ENCODE results near the gene COL23A1.

Gene COL23A1

DNA sequence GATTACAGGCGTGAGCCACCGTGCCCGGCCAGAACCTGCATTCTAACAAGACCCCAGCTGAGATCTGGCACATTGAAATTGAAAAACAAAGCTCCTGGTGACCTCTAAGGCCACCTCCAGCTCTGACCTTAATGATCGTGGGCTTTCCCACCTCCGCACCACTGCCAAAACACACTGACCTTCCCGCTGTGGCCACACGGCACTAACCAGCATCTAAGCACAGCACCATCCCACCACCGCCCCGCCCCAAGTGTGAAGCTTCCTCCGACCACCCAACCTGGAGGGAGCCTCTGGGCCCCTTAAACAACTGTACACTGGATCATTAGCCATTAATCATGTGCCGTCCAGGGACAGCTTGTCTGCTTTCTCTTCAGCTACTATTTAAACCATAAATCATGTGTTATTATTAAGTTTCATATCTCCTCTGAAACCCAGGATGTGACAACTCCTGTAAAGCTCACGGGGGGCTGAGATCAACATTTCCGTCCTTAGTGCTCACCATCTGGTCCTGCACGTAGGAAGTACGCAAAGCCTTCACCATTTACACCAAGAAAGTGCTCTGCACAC, 80.6 kb downstream of the COL23A1 start:
- DNase-seq (ENCODE audit: low read depth): no peak
- TF ChIP-seq, protein P1, sequence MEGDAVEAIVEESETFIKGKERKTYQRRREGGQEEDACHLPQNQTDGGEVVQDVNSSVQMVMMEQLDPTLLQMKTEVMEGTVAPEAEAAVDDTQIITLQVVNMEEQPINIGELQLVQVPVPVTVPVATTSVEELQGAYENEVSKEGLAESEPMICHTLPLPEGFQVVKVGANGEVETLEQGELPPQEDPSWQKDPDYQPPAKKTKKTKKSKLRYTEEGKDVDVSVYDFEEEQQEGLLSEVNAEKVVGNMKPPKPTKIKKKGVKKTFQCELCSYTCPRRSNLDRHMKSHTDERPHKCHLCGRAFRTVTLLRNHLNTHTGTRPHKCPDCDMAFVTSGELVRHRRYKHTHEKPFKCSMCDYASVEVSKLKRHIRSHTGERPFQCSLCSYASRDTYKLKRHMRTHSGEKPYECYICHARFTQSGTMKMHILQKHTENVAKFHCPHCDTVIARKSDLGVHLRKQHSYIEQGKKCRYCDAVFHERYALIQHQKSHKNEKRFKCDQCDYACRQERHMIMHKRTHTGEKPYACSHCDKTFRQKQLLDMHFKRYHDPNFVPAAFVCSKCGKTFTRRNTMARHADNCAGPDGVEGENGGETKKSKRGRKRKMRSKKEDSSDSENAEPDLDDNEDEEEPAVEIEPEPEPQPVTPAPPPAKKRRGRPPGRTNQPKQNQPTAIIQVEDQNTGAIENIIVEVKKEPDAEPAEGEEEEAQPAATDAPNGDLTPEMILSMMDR (IDR thresholded peaks at IDR 0.05; ENCODE audit: insufficient read depth, low read depth, low read length, missing control alignments): no peak
- no peak overlapping the region for H3K4me3 ChIP-seq (ENCODE audit: low read length)

DNA sequence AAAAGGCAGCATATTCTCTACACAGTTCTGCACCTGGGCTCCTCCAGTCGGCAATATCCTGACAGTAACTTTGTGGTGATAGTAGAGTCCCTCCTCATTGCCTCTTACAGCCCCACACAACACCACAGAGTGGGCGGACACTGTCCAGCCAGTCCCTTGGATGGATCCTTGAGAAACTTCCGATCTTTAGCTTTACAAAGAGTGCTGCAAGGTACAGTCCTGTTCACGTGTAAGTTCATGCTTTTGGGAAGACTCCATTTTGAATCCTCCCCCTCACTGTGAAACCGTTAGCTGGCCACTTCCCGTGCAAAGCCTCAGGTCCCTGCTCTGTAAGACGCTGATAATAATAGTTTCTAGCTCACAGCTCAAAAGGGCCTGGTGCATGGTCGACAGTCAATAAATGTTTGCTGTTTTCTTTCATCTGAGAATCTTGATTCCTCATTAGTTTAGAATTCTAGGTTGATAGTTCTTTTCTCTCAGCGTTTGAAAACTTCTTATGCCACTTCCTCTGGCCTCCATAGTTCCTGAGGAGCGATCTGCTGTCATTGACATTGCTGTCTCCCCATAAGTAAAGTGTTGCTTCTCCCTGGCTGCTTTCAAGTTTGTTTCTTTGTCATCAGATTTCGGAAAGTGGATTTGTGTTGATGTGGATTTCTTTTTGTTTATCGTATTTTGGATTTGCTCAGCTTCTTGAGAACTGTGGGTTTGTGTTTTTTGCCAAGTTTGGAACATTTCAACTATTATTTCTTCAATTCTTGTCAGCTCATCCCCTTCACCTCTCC, 82.9 kb downstream of the COL23A1 start:
- no peak for DNase-seq (ENCODE audit: low read depth)
- TF ChIP-seq, protein P1 (IDR thresholded peaks at IDR 0.05; ENCODE audit: insufficient read depth, low read depth, low read length, missing control alignments): no peak
- H3K4me3 ChIP-seq (ENCODE audit: low read length): no peak overlapping the region

DNA sequence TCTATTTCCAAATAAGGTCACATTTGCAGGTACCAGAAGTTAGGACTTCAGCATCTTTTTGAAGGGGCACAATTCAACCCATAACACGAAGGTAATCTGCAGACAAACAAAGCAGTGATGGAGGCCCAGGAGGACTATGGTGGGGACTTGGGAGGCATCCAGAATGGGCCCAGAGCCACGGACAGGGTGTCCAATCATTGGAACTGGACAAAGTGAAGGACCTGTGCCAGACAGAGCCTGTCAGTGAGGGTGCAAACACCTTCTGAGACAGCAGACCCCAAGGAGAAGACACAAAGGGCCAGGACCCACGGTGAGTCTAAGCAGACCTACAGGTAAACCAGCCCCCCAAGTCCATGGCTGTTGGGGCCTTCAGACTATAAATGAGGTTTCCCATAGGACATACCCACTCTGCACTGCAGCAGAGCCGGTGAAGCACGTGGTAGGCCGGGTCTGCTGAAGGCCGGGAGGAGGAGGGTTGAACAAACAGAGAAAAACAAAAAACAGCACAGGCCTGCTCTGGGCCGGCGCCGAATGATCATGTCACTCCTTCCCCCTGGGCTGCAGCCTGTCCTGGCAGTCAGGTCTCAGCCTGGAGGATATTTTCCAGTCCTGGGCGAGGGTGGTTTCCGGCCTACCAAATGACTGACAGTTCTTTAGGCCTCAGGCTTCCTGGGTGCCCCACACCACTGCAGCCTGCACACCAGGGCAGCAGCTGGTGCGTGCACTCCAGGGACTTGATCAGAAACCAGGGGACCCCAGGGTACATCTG, 84.4 kb downstream of the COL23A1 start:
- TF ChIP-seq, protein P1 (IDR thresholded peaks at IDR 0.05; ENCODE audit: insufficient read depth, low read depth, low read length, missing control alignments): no peak
- DNase-seq (ENCODE audit: low read depth): no peak

DNA sequence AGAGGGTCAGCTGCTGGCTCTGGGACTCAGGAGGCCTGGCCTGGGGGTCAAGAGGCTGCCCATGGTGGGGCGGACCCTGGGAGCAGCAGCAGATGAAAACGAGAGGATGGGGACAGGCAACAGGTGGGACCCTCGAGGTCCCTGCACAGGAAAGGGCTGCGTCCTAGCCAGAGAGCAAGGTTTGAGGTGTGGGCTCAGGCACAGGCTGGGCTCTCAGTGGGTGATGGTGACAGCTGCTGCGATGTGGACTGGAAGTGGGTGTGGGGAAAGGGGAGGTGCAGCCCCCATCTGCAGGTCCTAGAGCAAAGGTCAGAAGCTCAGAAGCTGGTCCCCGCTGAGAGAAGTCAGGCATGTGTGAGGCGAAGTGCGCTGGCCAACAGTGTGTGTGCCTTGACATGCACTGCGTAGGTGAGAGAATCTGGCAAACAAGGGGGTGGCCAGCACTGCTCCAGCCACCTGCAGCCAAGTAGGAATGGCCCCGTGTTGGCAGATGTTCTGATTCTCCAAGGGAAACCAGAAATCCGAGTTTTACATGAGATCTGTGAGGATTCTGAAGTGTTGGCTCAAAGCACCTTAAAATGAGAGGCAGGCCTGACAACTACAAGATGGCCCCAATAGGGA, 85.7 kb downstream of the COL23A1 start:
- no peak overlapping the region for H3K4me3 ChIP-seq (ENCODE audit: low read length)
- DNase-seq (ENCODE audit: low read depth): no peak

More for the DNA sequence above, 84.4 kb downstream of the COL23A1 start:
- H3K4me3 ChIP-seq (ENCODE audit: low read length): no peak overlapping the region

DNA sequence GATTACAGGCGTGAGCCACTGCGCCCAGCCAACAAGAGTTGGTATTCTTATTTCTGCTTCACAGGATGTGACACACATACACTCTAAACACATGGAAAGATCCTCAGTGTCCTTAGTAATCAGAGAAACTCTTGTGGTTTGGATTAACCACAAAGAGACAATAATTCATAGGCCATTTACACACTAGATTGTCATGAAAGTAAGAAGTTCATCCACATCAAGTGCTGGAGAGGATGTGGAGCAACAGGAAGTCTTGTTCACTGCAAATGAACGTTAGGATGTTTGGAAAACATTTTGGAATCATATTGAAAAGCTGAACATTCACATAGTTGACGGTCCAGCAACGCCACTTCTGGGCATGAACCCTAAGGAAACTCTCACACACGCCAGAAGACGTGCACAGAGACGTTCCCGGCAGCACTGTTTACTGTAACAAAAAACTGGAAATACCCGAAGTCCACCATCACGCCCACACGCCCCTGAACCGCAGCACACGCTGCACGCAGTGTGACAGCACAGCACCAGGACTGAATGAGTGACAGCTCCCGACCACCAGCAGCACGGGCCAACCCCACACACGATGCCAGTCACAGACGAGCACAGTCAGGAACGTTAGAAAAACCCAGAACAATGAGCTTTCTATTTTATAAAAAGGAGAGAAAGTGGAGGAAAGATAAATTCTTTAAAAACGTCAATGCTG, 87.6 kb downstream of the COL23A1 start:
- no peak for DNase-seq (ENCODE audit: low read depth)

More for the DNA sequence above, 85.7 kb downstream of the COL23A1 start:
- TF ChIP-seq, protein P1 (IDR thresholded peaks at IDR 0.05; ENCODE audit: insufficient read depth, low read depth, low read length, missing control alignments): no peak

DNA sequence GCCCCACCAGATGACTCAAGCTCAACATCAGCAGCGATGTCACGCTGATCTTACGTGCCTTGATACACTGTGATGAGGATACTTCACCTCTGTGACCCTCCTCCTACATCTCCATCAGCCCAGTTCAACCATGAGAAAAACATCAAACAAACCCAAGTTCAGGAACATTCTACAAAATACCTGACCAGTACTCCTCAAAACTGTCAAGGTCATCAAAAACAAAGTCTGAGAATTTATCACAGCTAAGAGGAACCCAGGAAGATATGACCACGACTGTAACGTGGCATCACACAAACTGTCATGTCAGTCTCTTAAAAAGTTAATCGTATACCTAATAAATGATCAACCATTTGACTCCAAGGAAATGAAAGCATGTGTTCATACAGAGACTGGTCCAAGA, 90.8 kb downstream of the COL23A1 start:
- DNase-seq (ENCODE audit: low read depth): no peak
- TF ChIP-seq, protein P1 (IDR thresholded peaks at IDR 0.05; ENCODE audit: insufficient read depth, low read depth, low read length, missing control alignments): no peak
- no peak overlapping the region for H3K4me3 ChIP-seq (ENCODE audit: low read length)

More for the DNA sequence above, 87.6 kb downstream of the COL23A1 start:
- TF ChIP-seq, protein P1 (IDR thresholded peaks at IDR 0.05; ENCODE audit: insufficient read depth, low read depth, low read length, missing control alignments): no peak
- no peak overlapping the region for H3K4me3 ChIP-seq (ENCODE audit: low read length)

Data from epithelial cell of esophagus (primary cell).